ENCODE results near the gene ZBTB20. TPM values are rescaled to one million over a fixed set of nuclear protein-coding genes. Genes with fewer than 3 reads are reported as not detected.

ZBTB20 gene
- total and polyA plus RNA-seq, 10 of the 15 experiments (the other 5 are each of a cell fraction or from before 2014, with no cell fraction given): 0.20 to 5.5 (median 2.2) TPM

GRCh38 chr3:114552527-114552812 lies 594.6 kb downstream of the ZBTB20 start:
- Histone ChIP-seq H3K36me3 (ENCODE audit: control insufficient read depth in 2 of 2, insufficient read depth in 2 of 2, low read length in 1 of 2) (no peaks in the 10 kb centered on the region), H3K9ac (ENCODE audit: control insufficient read depth, insufficient read depth, low read length) (no peak overlapping the region), H3K9me3 (replicated peaks; ENCODE audit: control insufficient read depth, insufficient read depth, low read length) (no peaks in the 10 kb centered on the region), H3K4me3 (no peak overlapping the region), H4K20me1 (ENCODE audit: control insufficient read depth, insufficient read depth) (no peaks in the 10 kb centered on the region), H3K27ac (ENCODE audit: control insufficient read depth, insufficient read depth) (no peak overlapping the region), H3K4me1 (ENCODE audit: control insufficient read depth, insufficient read depth, low read length) (no peaks in the 10 kb centered on the region), H3K79me2 (ENCODE audit: control insufficient read depth, insufficient read depth, low read length) (no peaks in the 10 kb centered on the region), H3K27me3 (replicated peaks in 1 of 2; ENCODE audit: control insufficient read depth in 2 of 2, insufficient read depth in 2 of 2, low read length in 1 of 2) (no peaks in the 10 kb centered on the region), H2AFZ (ENCODE audit: control insufficient read depth, low read depth, low read length) (no peak overlapping the region), H3K4me2 (ENCODE audit: control insufficient read depth, insufficient read depth) (no peak overlapping the region)
- CTCF ChIA-PET: interaction anchor here (0.8 to 1.0 kb wide), 2 partner anchors 24 to 28 kb away, joined by 4 read pairs; no protein-coding TSS in a partner anchor
- no TSS peak for BruUV-seq (replicated peaks)
- SMC1A ChIA-PET (ENCODE audit: uncharacterized antibody, unreplicated experiment): no interaction called here
- RAD21 ChIA-PET (ENCODE audit: unreplicated experiment): interaction anchor here (0.6 kb wide), 1 partner anchor 20 kb away, joined by 3 read pairs; no protein-coding TSS in a partner anchor
- DNase-seq (ENCODE audit: low read depth, low spot score): no peak
- POLR2A ChIA-PET: no interaction called here
- FAIRE-seq: no peak
- in situ Hi-C loops (cut with MboI) (no loop called here), intact Hi-C loops (cut with micrococcal nuclease; ENCODE audit: unreplicated experiment) (no loop called here)
- ATAC-seq: no peak
- WGBS (ENCODE audit: insufficient coverage, insufficient replicate concordance, low lambda C conversion rate, missing lambda C conversion rate): 22% methylated on average over 1 of the region's 1 CpG
- TF ChIP-seq REST (IDR thresholded peaks at IDR 0.05; ENCODE audit: low read depth, low read length) (no peak), CBX5 (IDR thresholded peaks at IDR 0.05; ENCODE audit: low read depth) (no peak), ZZZ3 (IDR thresholded peaks at IDR 0.05; ENCODE audit: control insufficient read depth, insufficient read length, low read depth) (no peak), E2F8 (IDR thresholded peaks at IDR 0.05; ENCODE audit: low read depth, partially characterized antibody) (no peak), CEBPZ (IDR thresholded peaks at IDR 0.05; ENCODE audit: low read depth, low read length) (no peak), MYC (IDR thresholded peaks at IDR 0.05; ENCODE audit: insufficient read depth, insufficient read length, insufficient replicate concordance, low read length, severe bottlenecking) (no peak), BACH1 (IDR thresholded peaks at IDR 0.05; ENCODE audit: borderline replicate concordance) (no peak), NFYB (IDR thresholded peaks at IDR 0.05; ENCODE audit: insufficient read depth, low read depth, low read length) (no peak), ETV6 (conservative IDR thresholded peaks at IDR 0.05 in 1 of 2, IDR thresholded peaks at IDR 0.05 in 1 of 2; ENCODE audit: borderline replicate concordance in 1 of 2, low read depth in 1 of 2) (no peak)
